Measurements from ENCODE around the gene MMP28.
"Not testable (repeated sequence)": the region's sequence is repeated elsewhere in the genome, so short reads cannot be mapped to it uniquely, and the experiment has no call there.

The MMP28 gene

DNA sequence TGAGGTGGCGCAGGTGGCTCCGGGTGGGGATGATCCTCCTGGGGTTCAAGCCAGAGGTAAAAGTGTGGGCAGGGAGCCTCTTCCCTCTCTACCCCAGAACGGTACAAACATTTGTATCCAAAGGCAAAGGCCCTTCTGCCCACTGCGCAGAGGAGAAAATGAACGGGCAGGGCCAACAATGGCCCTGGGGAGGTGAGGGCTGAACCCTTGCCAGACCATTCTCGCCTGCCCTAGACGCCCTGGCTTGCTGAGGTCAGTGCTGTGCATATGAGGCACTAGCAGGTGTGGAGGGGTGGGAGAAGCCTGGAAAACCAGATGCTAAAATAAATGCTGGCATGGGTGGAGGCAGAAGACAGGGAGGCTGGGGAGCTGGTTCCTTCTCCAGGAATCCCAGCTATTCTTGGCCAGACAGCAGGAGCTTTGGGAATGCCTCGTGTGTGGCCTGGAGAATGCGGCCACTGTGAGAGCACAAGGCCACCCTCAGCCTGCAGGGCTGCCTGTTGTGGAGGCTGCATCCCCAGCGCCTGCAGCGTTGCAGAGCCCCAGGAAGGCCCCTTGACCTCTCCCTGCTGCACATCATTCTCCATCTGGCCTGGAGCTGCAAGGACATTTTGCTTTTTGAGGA, 30.2 kb downstream of the MMP28 start:
- DNase-seq: no peak

DNA sequence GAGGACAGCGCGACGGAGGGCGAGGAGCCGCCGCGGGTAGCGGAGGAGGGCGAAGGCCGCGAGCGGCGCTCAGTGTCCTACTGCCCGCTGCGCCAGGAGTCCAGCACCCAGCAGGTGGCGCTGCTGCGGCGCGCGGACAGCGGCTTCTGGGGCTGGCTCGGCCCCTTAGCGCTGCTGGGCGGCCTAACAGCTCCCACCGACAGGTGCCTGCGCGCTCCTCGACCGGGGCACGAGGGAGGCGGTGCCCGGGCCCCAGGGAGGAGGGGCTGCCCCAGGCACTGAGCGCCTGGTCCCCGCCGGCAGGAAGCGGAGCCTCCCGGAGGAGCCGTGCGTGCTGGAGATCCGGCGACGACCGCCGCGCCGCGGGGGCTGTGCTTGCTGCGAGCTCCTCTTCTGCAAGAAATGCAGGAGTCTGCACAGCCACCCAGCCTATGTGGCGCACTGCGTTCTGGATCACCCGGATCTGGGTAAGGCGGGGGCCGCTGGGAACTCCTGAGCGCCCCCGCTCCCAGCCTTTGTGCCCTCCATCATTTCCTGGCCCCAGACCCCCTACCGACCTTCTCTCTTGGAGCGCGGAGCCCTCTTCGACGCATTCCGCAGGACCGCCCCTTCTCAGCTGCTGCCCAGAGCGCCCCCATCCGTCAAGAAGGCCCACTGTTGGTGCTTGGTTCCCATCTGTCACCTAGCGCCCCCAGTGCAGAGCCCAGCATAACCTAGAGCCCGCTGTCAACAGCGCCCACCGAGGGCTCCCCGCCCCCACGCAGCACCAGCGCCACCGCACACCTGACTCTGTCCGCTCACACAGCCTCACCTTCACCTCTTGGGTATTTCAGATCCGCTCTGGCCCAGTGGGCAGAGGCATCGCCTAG, 31.1 kb downstream of the MMP28 start:
- peak; percentile 79 for DNase-seq

DNA sequence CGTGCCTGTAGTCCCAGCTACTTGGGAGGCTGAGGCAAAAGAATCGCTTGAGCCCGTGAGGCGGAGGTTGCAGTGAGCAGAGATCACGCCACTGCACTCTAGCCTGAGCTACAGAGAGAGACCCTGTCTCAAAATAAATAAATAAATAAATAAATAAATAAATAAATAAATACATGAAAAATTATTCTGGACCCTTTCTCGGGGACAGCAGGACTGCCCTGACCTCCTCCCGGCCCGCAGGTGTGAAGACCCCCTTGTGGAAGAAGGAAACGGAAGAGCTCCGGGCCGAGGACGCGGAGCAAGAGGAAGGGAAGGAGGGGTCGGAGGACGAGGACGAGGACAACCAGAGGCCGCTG, 31.7 kb downstream of the MMP28 start:
- DNase-seq: no peak

DNA sequence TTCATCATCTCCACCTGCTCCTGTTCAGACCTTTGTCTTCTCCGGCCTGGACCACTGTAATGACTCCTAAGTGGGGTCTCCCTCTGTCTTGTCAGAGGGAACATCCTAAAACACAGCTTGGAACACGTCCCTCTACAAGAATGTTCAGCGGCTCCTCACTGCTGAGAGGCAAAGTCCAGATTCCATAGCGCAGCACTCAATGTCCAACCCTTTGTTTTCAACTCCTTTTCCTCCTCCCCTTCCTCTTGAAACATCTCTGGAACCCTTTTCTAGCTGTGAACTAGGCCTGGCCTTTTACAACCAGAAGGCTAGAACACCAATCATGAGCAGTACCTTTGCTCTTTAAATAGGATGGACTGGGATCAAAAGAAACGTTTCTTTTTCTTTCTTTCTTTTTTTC, 33.8 kb downstream of the MMP28 start:
- no peak for DNase-seq

DNA sequence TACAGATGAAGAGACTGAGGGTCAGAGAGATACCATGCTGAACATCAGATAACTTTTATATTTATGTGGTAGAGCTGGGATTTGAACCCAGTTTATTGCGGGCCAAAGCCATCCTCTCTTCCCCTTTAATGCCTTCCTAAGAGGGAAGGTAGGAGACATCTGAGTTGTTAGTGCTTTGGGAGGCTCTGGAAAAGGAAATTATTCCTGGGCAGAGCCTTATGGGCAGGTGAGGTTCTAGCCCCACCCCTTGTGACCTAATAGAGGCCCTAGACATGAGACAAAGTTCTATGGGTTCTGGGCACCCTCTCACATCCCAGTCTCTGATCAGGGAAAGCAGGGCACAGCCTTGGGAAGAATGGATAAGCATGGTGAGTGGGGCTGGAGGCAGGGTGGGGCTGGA, 34.9 kb downstream of the MMP28 start, which contains the start of gene C17orf50:
Gene C17orf50, plus strand, starts transcription at position 301 of the 400 bp plus-strand sequence. Its CDS starts 55 bp downstream, at position 356.
- no peak for DNase-seq

DNA sequence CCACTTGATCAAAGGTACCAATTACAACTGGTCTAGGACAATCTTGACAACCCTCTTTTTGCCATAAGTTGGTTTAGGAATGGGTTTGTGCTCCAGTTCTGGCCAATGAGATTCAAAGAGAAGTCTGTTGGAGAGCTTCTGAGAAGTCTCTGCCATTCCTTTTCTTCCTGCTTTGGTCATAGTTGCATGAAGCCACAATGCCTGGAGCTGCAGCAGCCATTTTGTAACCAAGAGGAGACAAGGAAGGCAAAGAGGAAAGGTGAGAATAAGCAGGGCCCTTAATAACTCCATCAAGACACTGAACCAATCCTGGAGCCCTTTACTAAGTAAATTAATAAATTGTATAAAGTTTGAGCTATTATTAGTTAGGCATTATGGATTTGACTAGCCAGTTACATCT, 38.2 kb downstream of the MMP28 start:
- no peak for DNase-seq

DNA sequence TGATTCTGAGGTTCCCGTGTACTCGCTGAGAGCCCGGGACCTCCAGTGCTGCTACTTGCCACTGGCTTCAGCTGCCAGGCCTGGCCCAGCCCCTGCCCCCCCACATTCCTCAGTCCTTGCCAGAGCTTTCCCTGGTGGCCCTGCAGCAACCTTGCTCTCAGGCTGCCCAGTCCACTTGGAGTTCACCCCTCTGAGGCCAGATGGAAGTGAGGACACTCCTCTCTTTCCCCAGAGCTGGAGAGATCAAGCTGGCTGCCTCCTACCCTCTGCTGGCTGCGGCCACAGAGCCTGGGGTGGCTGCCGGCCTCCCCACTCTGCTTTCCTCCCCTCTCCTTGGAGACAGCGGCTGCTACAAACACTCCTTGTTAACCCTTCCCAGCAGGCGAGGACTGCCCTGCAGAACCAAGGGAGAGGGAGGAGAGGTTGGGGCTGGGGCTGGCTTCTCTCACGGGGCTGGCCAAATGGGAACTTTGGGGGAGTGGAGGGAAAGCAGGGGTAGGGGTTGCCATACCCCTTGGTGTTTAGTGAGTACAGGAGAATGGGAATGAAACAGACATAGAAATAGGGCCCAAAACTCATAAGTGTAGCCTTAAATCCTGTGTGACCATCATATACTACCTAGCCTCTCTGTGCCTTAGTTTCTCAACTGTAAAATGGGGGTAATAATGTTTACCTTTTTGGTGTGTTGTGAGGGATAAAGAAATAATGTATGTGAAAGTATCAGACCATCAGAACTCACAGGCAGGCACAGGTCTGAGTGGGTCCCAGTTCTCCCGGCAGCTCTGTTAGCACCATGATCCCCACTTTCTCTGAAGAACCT, 42.3 kb downstream of the MMP28 start, which contains the start of gene GAS2L2:
Gene GAS2L2, minus strand, starts transcription at position 295 of the 820 bp plus-strand sequence. CDS start 389 bp downstream, outside the sequence.
- no peak for DNase-seq

DNA sequence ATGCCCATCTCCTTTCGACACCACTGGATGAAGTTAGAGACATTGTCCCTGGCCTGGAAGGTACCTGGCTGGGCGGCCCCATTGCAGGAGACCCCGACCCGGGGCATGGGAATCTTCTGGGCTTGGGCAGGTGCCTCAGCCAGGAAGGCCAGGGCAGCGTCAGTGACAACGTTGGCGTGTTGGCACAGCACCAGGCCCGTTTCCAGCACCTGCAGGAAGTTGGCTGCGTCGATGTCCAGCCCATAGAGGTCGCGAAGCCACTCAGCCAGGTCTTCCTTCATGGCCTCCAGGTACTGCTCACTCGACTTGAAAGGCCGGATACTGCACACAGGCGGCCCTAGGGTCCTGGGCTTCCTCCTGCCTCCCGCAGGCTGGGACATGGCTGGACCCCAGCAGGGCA, 43.0 kb downstream of the MMP28 start:
- DNase-seq: no peak

DNA sequence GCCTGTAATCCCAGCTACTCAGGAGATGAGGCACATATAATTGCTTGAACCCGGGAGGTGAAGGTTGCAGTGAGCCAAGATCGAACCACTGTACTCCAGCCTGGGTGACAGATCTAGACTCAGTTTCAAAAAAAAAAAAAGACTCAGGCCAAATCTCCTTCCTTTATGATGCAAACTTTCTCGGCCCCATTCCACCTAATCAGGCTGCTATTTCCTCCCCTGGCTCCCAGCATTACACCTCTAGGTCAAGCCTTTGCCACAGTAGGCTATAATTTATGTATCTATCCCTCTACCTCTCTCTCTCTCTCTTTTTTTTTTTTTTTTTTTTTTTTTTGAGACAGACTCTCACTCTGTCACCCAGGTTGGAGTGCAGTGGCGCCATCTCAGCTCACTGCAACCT, 43.9 kb downstream of the MMP28 start:
- not testable (repeated sequence) for DNase-seq

DNA sequence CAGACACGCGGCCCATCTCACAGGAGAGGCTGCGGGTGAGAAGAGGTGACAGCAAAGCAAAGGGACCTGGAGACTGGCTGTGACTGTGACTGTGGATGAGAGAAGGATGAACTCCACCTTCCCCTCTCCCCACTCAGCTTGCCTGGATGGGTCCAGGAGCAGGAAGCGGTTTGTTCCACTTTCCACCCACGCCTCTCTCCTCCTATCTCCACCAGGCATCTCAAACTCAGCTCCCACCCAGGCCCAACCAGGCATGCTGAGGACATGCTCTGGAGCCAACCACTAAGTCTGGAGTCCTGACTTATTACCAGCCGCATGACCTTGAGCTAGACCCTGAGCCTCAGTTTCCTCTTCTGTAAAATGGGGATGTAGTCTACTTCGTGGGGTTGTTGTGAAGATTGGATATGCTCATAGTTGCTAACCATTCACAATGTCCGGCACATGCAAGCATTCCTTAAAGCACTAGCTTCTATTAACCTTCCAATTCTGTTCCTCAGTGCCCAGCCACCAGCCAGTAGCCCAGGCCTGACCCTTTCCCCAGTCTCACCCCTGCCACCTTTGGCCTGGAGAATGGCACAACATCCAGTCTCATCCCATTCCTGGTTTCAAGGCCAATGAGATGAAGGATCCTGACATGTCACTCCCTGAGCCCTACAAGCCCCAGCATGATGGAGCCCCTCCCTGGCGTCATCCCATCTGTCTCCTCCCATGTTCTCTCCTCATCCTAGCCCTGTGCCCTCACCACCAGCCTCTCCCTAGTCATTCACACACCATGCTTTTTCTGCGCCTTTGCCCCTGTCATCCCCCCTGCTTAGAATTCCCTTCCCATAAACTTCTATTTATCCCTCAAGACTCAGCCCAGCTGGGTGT, 44.7 kb downstream of the MMP28 start:
- no peak for DNase-seq

DNA sequence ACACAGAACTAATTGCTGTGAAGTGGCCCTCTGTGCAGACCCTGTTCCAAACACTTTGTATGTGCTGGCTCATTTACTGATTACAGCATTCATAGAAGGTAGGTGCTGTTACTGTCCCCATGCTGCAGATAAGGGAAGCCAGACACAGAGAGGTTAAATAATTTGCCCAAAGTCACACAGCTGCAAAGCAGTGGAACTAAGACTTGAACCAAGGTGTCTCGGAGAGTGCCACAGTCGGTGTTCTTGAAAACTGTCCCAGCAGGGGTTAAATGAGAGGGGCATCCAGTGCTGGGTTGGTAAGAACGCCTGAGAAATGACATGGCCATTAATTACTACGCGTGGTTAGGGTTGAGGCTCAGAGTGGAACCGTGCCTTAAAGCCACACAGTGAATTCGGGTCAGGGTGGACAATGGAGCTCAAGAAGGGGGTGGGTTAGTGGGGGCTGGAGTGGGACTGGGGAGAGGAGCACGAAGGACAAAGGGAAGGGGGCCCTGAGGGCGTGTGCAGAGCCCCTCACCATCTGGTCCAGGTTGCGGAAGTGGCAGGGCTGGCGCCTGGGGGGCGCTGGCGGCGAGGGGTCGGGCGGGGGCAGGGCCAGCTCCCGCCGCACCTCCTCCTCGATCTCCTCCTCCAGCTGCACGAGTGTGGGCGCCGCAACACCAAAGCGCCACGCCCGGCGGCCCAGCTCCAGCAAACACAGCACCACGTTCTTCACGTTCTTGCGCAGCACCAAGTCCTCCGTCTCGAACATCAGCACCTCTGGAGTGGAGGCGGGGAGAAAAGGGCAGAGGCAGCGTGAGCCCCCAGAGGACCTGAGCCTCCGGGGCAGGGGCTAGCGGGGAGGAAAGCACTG, 45.7 kb downstream of the MMP28 start:
- no peak for DNase-seq

DNA sequence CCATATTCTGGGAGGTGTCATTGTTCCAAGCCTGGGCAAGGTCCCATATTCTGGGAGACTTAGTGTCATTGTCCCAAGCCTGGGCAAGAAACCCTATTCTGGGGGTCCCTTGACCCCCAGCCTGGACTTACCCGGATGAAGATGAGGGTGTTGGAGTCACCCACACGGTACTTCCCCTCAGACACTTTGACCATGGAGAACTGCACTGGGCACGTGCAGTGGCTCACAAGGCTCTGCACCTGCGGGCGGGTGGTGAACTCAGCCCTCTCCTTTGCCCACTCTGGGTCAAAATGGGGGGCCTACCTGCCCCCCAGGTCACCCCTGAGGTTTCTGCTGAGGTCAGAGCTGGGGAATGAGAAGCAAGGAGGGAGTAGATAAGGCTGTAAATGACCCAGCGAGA, 46.5 kb downstream of the MMP28 start:
- no peak for DNase-seq

DNA sequence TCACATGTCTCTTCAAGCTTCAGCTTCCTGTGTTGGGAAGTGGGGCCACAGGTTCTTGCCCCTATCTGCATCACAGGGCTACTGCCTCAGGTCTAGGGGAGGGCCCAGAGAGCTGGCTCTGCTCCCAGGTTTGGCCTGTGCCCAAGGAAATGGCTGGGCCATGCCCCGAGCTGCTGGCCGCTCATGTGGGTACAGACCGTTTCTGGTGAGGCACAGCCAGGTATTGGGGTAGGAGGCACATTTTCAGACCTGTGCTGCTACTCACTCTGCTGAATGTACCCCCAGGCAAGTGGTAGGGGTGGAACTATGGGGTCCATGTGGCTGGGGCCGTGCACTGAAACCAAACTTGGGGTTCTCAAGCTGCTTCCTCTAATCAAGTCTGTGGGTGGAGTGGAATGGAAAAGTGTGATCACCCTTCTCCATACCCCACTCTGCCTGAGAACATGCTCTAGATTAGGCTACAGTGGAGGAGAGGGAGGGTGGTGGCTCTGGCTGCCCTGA, 47.0 kb downstream of the MMP28 start:
- no peak for DNase-seq

DNA sequence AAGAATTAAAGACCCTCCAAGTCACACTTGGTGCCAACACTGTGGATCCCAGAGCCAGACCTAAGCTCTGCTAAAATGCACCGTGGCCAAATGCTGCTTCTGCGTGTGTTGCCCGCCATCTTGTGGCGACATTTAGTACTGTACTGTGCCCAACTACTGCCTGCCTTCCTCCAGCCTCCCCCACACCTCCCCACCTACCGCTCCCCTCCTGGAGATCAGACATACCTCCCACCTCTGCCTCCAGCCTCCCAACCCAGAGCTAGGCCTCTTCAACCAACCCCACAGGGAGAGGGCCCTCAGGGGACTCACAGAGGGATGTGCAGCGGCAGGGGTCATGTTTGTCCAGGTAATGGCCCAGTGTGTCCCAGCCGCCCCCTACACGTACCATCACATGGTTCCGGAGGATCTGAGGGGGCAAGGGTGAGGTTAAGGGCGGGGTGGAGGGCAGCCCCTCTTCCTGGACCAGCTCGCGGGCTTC, 47.9 kb downstream of the MMP28 start:
- peak; percentile 69 for DNase-seq

DNA sequence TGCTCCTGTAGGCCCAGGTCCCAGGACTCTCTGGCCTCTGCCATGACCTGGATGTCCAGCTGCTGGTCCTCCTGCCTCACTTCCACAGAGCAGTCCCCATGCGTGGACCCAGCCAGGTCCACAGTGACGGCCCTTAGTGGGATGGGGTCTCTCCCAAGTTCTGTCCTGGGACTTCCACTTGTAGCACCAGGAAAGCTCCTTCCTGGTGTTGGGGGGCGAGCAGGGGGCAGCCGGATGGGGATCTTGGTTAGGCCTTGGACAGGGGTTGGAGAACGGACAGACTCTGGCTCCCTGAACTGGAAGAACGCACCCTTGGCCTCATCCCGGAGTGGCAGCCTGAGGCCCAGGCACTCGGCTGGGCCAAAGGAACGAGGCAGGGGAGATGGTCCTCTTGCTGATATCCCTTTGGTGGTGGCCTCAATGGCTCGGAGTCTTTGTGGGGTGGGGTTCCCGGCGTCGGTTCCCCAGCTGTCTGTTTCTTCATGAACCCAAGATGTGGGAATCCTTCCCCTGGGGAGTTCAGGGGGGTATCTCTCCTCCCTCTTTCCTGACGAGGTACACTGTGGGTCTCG, 49.6 kb downstream of the MMP28 start:
- DNase-seq: no peak

DNA sequence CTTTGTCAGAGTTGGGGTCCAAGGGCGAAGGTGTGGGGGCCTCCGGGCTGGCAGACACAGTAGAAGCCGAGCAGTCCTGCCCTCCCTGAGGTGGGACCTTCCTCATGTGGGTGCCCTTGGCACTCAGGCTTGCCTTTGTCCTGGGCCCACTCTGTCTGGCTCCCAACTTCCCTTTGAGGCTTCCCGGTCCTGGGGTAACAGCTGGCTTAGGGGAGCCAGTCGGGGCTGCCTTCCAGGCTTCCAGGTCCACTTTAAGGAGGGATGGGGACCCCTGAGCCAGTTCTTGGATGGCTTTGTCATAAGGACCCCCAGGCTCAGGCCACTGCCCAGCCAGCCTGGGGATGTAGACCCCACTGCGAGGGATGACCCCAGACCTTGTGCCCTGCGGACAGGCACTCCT, 50.2 kb downstream of the MMP28 start:
- DNase-seq: no peak

DNA sequence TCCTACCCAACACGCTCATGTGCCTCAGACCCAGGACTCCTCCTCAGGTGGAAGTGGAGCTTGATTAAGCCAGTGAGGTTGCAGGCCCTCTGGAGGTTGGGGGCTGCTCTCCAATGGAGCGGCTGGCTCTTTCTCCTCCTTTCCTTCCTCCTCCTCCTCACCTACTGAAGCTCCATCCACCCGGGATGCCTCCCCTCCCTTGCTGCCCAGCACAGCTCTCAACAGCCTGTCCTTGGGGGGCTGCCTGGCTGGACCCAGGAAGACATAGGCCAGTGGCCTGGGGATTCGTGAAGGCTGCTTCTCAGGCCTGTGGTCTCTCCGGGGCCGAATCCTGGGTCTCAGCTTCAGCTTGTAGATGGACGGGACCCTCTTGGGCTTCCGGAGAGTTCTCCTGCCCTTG, 50.6 kb downstream of the MMP28 start:
- no peak for DNase-seq

DNA sequence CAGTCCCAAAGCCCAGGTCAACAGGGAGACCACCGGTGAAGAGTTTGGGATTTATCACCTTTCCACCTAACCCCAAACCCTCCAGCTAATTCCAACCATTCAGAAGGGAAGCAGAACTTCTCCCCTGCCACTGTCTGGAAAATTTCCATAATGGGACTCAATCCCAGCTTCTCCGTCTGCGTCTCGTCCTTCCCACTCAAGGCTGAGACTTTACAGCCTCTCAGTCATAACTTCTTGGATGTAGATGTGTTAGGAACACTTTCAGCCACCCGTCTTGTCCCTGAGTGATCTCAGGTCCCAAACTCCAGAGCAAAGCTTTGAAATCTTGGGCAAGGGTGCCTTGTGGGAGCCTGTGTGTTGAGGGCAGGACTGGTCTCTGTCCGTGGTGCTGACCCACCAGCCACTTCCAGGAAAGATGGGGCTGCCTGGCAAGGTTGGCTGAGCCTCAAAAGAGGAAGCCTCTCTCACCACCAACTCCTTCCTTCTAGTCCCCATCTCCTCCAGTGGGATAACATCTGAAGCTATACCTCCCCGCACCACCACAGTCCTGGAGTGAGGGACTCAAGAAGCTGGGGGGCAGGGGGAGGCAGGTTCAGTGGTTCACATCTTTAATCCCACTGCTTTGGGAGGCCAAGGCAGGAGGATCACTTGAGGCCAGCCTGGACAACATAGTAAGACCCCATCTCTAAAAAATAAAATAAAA, 51.7 kb downstream of the MMP28 start:
- no peak for DNase-seq

DNA sequence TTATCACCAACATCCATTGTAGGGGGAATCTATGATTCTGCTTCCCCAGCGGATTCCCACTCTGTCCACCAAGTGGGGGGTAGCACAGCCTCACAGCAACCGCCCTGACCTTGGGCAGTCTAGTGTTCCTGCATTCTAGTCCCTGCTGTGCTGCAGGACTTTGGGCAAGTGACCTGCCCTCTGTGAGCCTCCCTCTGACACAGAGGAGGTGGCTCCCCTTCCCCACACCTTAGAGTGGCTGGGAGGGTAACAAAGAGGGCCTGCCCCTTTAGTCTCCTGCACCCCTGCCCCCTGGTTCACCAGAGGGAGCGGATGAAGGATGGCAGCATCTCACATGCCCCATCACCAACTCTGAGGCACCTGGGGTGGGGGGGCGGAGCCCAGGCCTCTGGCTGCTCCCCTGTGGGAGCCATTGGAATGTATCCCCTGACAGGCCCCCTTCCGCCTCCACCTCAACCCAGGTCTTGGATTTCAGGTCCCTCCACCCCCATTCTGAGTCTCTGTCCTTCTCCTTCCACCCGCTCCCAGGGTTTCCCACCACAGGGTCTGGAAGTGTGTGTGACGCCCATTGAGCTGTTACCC, 52.5 kb downstream of the MMP28 start:
- no peak for DNase-seq

DNA sequence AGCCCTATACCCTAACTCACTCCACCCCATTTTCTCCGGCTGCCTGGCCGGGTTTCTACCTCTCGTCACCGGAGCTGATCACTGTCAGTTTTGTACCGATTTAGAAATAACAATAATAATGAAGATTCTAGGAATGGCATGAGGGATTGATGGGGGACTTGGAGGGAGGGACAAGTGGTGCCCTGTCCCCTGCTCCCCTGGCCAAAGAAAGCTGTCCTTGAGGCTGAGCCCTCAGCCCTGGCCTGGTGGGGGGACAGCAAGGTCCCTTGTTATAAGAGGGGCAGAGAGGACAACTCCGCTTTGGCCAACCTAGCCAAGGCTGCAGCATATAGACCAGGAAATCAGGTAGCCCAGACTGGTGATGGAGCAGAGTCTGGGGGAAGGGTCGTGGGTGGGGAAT, 52.9 kb downstream of the MMP28 start:
- no peak for DNase-seq
